GM13977 (cell line): Measurements from ENCODE around the gene CPVL.

ENCODE experiments used
- DNase-seq: peaks from one replicate; pipeline ENCODE4 v3.0.0; 2012; ENCODE audit warnings: low spot score
- in situ Hi-C: fragments of 300-500 bp; cut with MboI; formaldehyde crosslinking; loops from one replicate; pipeline ENCODE4 v1.12.0; 2022; ENCODE audit warnings: low sequenced_read_pairs, low pct_unique_long_range_greater_than_20kb, mixed read lengths, inconsistent platforms; ENCODE audit not compliant: unreplicated experiment
- TF ChIP-seq, protein P1 (sequence below): IDR thresholded peaks from 2 replicates; pipeline ENCODE4 v1.5.1; 2012; ENCODE audit warnings: mild to moderate bottlenecking, control low read depth; ENCODE audit not compliant: insufficient read depth; ENCODE audit errors: extremely low read depth, missing control alignments

CPVL gene

DNA sequence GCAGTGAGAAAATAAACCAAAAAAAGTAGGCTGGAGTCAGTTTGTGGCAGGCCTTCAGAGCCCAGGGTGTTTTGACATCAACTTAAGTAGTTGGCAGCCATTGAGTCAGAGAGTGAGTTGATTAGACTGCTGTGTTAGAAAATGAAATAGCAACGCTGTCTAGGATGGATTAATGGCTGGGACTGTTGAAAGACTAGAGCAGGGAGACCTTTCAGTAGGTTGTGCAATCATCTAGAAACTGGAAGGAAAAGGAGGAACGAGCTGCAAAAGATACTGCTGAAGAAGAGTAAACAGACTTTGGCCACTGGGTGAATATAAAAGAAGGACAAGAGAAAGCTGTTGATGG is 159.6 kb downstream of the CPVL start:
- TF ChIP-seq, protein P1, sequence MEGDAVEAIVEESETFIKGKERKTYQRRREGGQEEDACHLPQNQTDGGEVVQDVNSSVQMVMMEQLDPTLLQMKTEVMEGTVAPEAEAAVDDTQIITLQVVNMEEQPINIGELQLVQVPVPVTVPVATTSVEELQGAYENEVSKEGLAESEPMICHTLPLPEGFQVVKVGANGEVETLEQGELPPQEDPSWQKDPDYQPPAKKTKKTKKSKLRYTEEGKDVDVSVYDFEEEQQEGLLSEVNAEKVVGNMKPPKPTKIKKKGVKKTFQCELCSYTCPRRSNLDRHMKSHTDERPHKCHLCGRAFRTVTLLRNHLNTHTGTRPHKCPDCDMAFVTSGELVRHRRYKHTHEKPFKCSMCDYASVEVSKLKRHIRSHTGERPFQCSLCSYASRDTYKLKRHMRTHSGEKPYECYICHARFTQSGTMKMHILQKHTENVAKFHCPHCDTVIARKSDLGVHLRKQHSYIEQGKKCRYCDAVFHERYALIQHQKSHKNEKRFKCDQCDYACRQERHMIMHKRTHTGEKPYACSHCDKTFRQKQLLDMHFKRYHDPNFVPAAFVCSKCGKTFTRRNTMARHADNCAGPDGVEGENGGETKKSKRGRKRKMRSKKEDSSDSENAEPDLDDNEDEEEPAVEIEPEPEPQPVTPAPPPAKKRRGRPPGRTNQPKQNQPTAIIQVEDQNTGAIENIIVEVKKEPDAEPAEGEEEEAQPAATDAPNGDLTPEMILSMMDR = no peak
- in situ Hi-C loops = no loop called here
- no peak for DNase-seq

DNA sequence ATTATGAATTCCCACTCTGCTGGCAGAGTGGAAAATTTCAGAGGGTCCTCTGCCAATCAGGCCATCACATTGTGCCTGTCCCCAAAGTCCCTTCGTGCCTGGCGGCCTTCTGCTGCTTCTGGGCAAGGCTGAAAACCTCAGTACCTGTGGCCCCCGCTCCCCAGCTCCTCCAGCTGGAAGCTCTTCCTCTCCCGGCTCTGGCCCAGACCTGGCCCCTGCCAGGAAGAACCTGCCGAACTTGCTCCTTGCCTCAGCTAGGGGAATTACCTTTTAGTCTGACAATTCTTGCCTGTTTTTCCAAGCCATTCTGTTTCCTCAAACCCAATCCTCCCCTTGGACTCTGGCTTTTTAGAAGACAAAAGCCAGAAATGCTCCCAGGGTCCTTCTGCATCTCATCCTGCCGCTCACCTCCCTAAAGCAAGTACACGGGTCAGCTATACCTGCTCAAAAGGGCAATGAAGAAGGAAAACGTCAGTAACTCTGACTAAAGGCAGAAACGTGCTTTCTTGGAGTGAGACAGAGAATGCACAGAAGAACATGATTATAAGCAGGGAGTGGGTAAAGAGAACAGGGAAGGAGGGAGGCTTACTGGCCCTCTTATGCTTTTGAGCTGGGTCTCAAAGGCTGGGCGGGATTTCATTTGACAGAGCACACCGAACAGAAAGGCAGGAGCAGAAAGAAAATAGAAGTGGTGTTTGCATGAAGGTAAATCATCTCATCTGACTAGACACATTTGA is 160.1 kb downstream of the CPVL start:
- no peak for DNase-seq
- TF ChIP-seq, protein P1 = no peak
- in situ Hi-C loops = no loop called here

DNA sequence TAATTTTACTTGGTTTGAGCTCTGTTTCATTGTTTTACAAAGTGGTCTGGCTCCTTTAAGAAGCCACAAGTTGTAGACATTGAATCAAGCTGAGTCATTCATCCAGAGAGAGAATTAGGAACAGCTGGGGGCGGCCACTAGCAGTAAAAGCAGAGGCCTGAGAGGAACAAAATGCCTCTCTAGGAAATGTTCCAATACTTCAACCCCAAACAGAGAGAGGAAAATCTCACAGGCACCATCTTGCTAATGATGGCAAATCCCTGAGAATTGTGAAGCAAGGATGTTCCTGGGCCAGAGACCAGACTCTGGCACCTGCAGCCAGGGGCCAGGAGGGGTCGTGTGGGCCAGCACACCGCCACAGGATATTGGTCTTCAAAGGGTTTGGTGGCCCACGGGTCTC is 161.7 kb downstream of the CPVL start:
- DNase-seq = no peak
- TF ChIP-seq, protein P1 = no peak

DNA sequence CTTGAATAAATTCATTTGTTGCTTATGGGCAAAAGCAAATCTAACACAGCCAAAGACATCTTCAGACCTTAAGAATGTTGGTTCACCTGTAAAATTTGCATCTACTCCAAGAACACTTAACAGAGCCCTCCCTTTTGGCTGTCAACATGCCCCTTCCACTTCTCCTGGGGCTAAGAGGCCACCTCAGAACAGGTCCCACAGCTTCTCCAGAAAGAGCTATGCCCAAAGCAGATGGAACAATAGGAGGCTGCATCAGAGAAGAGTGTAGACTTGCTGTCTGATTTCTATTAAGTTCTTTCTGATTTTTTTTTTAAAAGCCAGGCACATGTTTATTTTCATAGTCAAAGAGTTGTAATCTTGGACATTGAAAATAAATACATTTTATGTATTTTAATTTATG is 162.1 kb downstream of the CPVL start:
- in situ Hi-C loops = no loop called here
- DNase-seq = no peak
- TF ChIP-seq, protein P1 = no peak

More for the DNA sequence above, 161.7 kb downstream of the CPVL start:
- in situ Hi-C loops = no loop called here

DNA sequence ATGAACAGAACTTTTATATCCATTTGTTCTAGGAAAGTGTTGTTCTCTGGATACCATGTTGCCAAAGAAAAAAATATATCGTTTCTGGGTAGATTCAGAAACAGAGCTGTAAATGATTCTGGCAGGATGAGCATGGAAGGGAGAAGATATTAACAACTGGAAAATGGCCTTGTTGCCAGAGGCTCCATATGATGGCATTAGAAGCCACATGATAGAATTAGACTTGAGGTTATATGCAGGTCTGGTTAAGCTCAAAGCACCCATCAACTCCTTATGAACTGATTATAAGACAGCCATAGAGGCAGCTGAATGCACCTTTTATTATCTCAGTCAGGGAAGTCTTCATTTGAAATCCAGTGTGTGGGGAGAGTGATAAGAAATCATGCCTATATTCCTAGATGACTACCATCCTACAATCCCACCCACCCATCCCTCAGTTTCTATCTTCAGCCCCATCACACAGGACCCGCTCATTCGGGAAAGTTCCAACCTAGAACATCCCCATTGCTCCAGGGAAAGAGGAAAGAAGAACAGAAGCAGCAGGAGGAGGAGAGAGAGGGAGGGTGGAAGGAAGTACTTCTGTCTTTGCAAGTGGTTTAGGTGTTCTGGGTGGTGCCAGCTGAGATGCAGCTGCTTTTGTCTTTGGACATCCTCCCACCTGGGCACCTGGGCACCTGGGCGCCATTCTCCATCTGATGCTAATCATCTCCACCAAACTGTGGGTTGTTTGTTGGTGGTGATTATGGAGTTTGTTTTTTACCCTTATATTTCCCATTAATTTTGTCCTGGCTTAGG is 162.7 kb downstream of the CPVL start:
- in situ Hi-C loops = no loop called here
- no peak for DNase-seq
- TF ChIP-seq, protein P1 = no peak

DNA sequence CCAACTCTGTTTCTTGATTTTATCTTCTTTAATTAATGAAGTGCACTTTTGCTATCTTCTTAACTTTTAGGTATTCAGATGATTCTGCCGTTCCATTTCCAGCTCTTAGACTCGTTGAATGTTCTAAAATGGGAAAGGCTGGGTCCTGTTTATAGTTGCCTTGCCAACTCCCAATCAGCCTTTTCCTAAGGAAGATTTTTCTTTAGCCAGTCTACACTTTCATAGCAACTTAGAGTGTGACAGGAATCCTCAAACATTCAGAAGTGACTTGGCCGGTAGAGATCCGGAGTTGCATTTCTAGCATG is 165.2 kb downstream of the CPVL start:
- TF ChIP-seq, protein P1 = no peak
- in situ Hi-C loops = no loop called here
- no peak for DNase-seq
